OCI-LY3 (cell line): Measurements from ENCODE around the gene MYH6.
"Not testable (repeated sequence)": the region's sequence is repeated elsewhere in the genome, so short reads cannot be mapped to it uniquely, and the experiment has no call there.

Source experiments
- H2AFZ ChIP-seq: fragments of 200-600, 300-600 bp; shearing (Covaris generic); 2 replicates; pipeline ENCODE4 v1.6.0; 2014; ENCODE audit warnings: antibody characterized with exemption, low read depth, low read length
- H3K27ac ChIP-seq: fragments of 200-600, 300-600 bp; sonication (generic); 2 replicates; pipeline ENCODE4 v1.5.1; 2014; ENCODE audit warnings: mild to moderate bottlenecking, low read length, moderate library complexity, mixed read lengths
- H3K27me3 ChIP-seq: fragments of 200-600, 300-600 bp; sonication (generic); 2 replicates; pipeline ENCODE4 v1.6.1; 2014; ENCODE audit warnings: low read depth, low read length, mixed read lengths
- H3K36me3 ChIP-seq: fragments of 200-600, 300-600 bp; sonication (generic); replicated peaks from 2 replicates; pipeline ENCODE3; 2014; ENCODE audit warnings: low read depth, low read length, mixed read lengths
- H3K4me1 ChIP-seq: fragments of 300-600, 200-600 bp; sonication (generic); 2 replicates; pipeline ENCODE4 v1.6.1; 2014; ENCODE audit warnings: low read length, mixed read lengths
- H3K4me2 ChIP-seq: fragments of 200-600, 300-600 bp; sonication (generic); 2 replicates; pipeline ENCODE4 v1.6.1; 2014; ENCODE audit warnings: low read length, mixed read lengths
- H3K4me3 ChIP-seq: fragments of 300-600, 200-600 bp; sonication (generic); 2 replicates; pipeline ENCODE4 v1.5.1; 2014; ENCODE audit warnings: antibody characterized with exemption, mild to moderate bottlenecking, low read length, moderate library complexity
- H3K79me2 ChIP-seq: fragments of 300-600, 200-600 bp; shearing (Covaris generic); 2 replicates; pipeline ENCODE4 v1.6.1; 2014; ENCODE audit warnings: mild to moderate bottlenecking, low read length, mixed read lengths
- H3K9ac ChIP-seq: fragments of 300-600, 200-600 bp; shearing (Covaris generic); 2 replicates; pipeline ENCODE4 v1.6.0; 2014; ENCODE audit warnings: mild to moderate bottlenecking, low read length, moderate library complexity
- H3K9me3 ChIP-seq: fragments of 200-600, 300-600 bp; shearing (Covaris generic); 2 replicates; pipeline ENCODE4 v1.6.1; 2014; ENCODE audit warnings: low read length, mixed read lengths; ENCODE audit not compliant: insufficient read depth
- H4K20me1 ChIP-seq: fragments of 200-600, 300-600 bp; sonication (generic); 2 replicates; pipeline ENCODE4 v1.6.1; 2016; ENCODE audit warnings: low read length, mixed read lengths; ENCODE audit not compliant: insufficient read depth
- EZH2phosphoT487 ChIP-seq: fragments of 200-600 bp; shearing (Covaris generic); IDR thresholded peaks from 2 replicates; pipeline ENCODE4 v1.6.1; 2018; ENCODE audit warnings: antibody characterized with exemption, mixed run types, low read depth
- TF ChIP-seq, protein P1 (sequence below): fragments of 200-600, 300-600 bp; sonication (generic); IDR thresholded peaks from 2 replicates; pipeline ENCODE4 v1.5.1; 2014; ENCODE audit warnings: antibody characterized with exemption, low read length, low read depth

The MYH6 gene

DNA sequence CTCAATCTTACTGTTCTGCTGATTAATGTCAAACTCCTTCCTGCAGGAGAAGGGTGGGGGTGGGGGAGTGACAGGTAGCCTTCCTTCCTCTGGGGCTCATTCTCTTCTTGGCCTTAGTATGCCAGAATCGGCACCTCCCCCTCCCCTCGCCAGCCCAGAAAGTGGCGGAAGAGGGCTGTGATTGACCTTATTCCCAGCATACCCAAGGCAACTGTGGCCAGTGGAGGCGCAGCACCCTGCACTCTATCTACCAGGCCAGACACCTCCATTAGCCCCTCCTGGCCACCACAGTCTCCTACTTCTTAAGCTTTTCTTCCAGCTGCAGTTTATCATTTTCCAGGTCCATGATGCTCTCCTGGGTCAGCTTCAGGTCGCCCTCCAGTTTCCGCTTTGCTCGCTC lies 15.5 kb downstream of the MYH6 start:
- TF ChIP-seq EZH2phosphoT487, result no peak
- TF ChIP-seq, protein P1, sequence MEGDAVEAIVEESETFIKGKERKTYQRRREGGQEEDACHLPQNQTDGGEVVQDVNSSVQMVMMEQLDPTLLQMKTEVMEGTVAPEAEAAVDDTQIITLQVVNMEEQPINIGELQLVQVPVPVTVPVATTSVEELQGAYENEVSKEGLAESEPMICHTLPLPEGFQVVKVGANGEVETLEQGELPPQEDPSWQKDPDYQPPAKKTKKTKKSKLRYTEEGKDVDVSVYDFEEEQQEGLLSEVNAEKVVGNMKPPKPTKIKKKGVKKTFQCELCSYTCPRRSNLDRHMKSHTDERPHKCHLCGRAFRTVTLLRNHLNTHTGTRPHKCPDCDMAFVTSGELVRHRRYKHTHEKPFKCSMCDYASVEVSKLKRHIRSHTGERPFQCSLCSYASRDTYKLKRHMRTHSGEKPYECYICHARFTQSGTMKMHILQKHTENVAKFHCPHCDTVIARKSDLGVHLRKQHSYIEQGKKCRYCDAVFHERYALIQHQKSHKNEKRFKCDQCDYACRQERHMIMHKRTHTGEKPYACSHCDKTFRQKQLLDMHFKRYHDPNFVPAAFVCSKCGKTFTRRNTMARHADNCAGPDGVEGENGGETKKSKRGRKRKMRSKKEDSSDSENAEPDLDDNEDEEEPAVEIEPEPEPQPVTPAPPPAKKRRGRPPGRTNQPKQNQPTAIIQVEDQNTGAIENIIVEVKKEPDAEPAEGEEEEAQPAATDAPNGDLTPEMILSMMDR, result no peak
- H3K9me3 ChIP-seq, result no peaks in the 10 kb centered on the region
- no peak overlapping the region for H2AFZ ChIP-seq
- no peaks in the 10 kb centered on the region for H3K4me1 ChIP-seq
- H3K27me3 ChIP-seq, result peaks cover 11% of the 10 kb centered on the region
- no peaks in the 10 kb centered on the region for H3K36me3 ChIP-seq
- no peak overlapping the region for H3K27ac ChIP-seq
- H3K79me2 ChIP-seq, result no peaks in the 10 kb centered on the region
- H3K9ac ChIP-seq, result no peak overlapping the region
- H3K4me3 ChIP-seq, result no peak overlapping the region
- H3K4me2 ChIP-seq, result no peak overlapping the region
- H4K20me1 ChIP-seq, result no peaks in the 10 kb centered on the region

- H3K4me2 ChIP-seq, H3K27ac ChIP-seq, H3K9me3 ChIP-seq, H4K20me1 ChIP-seq, H3K4me1 ChIP-seq, H3K4me3 ChIP-seq, H3K79me2 ChIP-seq, H2AFZ ChIP-seq, H3K36me3 ChIP-seq, H3K9ac ChIP-seq: not testable (repeated sequence)
- peaks cover 11% of the 10 kb centered on the region for H3K27me3 ChIP-seq
Observed at GRCh38 chr14:23389871-23390270, 18.2 kb downstream of the MYH6 start.

GRCh38 chr14:23389396-23389795 lies 18.7 kb downstream of the MYH6 start:
- H3K4me3 ChIP-seq, result no peak overlapping the region
- H3K36me3 ChIP-seq, result no peaks in the 10 kb centered on the region
- no peak overlapping the region for H3K27ac ChIP-seq
- H4K20me1 ChIP-seq, result no peaks in the 10 kb centered on the region
- H3K9me3 ChIP-seq, result no peaks in the 10 kb centered on the region
- no peak overlapping the region for H2AFZ ChIP-seq
- no peaks in the 10 kb centered on the region for H3K4me1 ChIP-seq
- TF ChIP-seq, protein P1, result no peak
- no peak for TF ChIP-seq EZH2phosphoT487
- H3K4me2 ChIP-seq, result no peak overlapping the region
- peaks cover 11% of the 10 kb centered on the region for H3K27me3 ChIP-seq
- no peak overlapping the region for H3K9ac ChIP-seq
- H3K79me2 ChIP-seq, result no peaks in the 10 kb centered on the region

- H4K20me1 ChIP-seq, result no peaks in the 10 kb centered on the region
- H3K27me3 ChIP-seq, result peaks cover 11% of the 10 kb centered on the region
- H3K9ac ChIP-seq, result no peak overlapping the region
- H2AFZ ChIP-seq, result no peak overlapping the region
- H3K9me3 ChIP-seq, result no peaks in the 10 kb centered on the region
- H3K36me3 ChIP-seq, result no peaks in the 10 kb centered on the region
- H3K27ac ChIP-seq, result no peak overlapping the region
- H3K4me1 ChIP-seq, result no peaks in the 10 kb centered on the region
- TF ChIP-seq, protein P1, result no peak
- TF ChIP-seq EZH2phosphoT487, result no peak
- H3K79me2 ChIP-seq, result no peaks in the 10 kb centered on the region
- no peak overlapping the region for H3K4me3 ChIP-seq
- no peak overlapping the region for H3K4me2 ChIP-seq
Observed at GRCh38 chr14:23388996-23389395, 19.1 kb downstream of the MYH6 start.
